ENCODE results near the gene CENPH.
A peak's percentile ranks its signal among the peaks of the same experiment; 100 is the strongest.
"Not testable (repeated sequence)": the region's sequence is repeated elsewhere in the genome, so short reads cannot be mapped to it uniquely, and the experiment has no call there.

CENPH gene

GRCh38 chr5:69211200-69211599 is 21.8 kb downstream of the CENPH start:
- DNase-seq: no peak

- DNase-seq: no peak
Observed at GRCh38 chr5:69212022-69212421, 22.6 kb downstream of the CENPH start.

- DNase-seq: no peak
Observed at GRCh38 chr5:69213513-69214215, 24.3 kb downstream of the CENPH start.

DNA sequence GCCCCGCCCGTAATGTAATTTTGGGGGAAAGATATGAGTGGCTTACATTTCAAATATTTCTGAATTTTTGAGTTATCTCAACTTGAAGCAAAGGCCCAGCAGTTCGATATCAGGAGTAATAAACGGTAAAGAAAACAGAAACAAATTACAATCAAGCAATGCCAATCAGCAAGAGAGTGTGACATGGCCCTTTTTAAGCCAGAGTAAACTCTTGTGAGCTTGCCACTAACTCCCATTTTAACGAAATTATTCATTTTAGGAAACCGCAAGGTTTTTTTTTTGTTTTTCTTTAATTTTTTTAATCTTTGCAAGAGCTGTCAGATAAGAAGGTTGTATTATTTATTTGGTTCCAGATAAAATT is 27.7 kb downstream of the CENPH start:
- no peak for DNase-seq

GRCh38 chr5:69217548-69218526 is 28.5 kb downstream of the CENPH start:
- DNase-seq: peak; percentile 94 to 96

GRCh38 chr5:69219939-69220338 is 30.6 kb downstream of the CENPH start:
- no peak for DNase-seq

DNA sequence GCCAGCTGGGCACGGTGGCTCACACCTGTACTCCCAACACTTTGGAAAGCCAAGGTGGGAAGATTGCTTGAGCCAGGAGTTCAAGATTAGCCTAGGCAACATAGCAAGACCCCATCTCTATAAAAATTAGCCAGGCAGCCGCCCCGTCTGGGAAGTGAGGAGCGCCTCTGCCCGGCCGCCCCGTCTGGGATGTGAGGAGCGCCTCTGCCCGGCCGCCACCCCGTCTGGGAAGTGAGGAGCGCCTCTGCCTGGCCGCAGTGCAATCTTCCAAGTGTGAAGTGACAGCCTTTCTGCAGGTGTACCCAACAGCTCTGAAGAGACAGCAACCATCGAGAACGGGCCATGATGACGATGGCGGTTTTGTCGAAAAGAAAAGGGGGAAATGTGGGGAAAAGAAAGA is 31.0 kb downstream of the CENPH start:
- not testable (repeated sequence) for DNase-seq

GRCh38 chr5:69220833-69221232 is 31.4 kb downstream of the CENPH start:
- not testable (repeated sequence) for DNase-seq

GRCh38 chr5:69224520-69224919 is 35.1 kb downstream of the CENPH start:
- DNase-seq: no peak

DNA sequence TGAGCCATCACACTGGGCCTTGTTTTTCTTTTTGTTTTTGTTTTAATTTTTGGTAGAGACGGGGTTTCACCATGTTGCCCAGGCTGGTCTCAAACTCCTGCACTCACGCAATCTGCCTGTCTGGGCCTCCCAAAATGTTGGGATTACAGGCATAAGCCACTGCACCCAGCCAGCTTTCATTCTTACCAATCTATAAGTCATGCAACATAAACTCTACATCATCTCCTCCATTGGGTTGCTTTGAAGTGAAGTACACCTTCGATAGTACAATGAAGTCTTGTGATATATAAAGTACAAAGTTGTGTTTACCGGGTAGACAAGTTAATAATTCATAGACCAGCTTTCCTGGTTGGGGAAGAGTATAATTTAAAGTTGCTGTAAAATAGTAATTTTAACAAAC is 36.5 kb downstream of the CENPH start:
- DNase-seq: no peak

- no peak for DNase-seq
Observed at GRCh38 chr5:69230181-69230580, 40.8 kb downstream of the CENPH start.

- DNase-seq: no peak
Observed at GRCh38 chr5:69231281-69231680, 41.9 kb downstream of the CENPH start.

DNA sequence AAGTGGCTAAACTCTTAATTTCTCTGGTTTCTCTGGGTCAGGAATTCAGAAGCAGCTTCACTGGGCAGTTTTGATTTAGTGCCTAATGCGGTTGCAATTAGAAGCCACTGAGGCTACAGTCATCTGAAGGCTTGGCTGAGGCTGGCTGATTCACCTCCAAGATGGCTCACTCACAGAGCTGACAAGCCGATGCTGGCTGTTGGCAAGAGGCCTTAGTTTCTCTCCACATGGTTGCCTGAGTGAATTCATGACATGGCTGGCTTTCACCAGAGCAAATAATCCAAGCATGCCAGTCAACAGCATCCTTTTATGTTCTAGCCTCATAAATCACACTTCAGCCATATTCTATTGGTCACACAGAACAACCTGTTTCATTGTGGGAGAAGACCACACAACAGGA is 42.5 kb downstream of the CENPH start:
- no peak for DNase-seq

DNA sequence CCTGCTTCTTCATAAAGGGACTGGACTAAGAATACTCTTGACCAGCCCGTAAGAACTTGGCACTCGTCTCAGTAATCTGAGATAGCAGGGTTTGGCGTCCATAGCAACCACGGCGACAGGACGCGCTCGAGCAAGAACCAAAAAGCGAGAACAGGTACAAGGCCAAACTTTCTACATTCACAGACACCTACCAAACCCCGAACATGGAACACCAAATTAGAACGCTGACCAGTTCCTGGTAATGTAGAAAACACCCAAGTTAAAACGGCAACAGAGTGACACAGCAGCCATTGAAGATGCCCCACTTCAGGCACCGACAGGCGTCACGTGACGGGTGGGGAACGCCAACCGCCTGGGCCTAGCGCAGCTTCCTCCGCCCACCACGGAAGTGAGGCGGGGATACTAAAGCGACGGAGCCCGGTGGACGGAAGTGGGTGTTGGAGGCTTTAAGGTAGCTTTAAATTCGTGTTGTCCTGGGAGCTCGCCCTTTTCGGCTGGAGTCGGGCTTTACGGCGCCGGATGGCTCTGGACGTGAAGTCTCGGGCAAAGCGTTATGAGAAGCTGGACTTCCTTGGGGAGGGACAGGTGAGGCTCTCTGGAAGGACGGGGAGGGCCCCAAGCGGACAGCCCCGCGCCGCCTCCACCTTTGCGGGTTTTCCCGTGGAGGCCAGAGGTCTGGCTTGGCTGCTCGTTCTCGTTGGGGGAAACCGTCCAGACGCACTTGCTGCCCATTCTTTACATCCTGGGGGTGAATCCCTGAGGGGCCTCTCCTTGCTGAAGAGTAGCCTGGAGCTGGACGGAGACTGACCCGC is 45.3 kb downstream of the CENPH start, which contains the start of gene CDK7:
CDK7 (plus strand) TSS at position 430 of the 812 bp plus-strand sequence; CDS start at position 520, 90 bp downstream.
- DNase-seq: peak; percentile 89 to 91

DNA sequence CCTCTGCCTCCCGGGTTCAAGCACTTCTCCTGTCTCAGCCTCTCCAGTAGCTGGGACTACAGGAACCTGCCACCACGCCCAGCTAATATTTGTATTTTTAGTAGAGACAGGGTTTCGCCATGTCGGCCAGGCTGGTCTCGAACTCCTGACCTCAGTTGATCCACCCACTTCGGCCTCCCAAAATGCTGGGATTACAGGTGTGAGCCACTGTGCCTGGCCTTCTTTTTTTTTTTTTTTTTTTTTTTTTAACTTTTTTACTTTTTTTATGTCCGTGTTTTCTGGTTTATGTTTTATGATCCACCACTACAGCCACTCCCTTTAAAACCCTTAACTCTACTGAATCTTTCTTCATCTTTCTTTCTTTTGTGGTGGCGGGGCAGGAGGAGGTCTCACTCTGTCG is 47.4 kb downstream of the CENPH start:
- DNase-seq: not testable (repeated sequence)

- no peak for DNase-seq
Observed at GRCh38 chr5:69237877-69238276, 48.5 kb downstream of the CENPH start.

DNA sequence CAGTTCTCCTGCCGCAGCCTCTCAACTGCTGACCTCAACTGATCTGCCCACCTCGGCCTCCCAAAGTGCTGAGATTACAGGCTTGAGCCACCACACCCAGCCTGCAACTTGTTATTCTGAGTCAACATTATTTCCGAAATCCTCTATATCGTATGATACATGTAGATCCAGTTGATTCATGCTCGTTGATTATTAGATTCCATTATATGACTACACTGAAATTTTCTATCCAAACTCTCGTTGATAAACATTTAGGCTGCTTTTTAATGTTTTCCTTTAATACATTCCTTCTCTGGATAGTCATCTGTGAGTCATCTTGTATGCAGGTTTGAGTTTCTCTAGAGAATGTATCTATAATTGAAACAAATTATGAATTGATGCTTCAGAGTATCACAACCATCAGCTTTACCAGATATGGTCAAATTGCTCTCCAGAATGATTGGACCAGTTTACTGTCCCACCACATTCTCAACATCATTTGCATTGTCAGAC is 49.4 kb downstream of the CENPH start:
- DNase-seq: no peak

- no peak for DNase-seq
Observed at GRCh38 chr5:69242215-69242927, 53.0 kb downstream of the CENPH start.

DNA sequence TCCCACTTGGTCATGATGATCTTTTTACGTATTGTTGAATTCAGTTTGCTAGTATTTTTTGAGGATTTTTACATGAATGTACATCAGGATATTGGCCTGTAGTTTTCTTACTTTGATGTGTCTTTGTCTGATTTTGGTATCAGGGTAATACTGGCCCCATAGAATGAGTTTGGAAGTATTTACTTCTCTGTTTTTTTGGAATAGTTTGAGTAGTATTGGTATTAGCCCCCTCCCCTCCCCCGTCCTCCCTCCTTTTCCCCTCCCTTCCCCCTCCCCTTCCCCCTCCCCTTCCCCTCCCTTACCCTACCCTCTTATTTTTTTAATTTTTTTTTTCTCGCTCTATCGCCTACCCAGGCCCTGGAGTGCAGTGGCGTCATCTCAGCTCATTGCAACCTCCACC is 55.6 kb downstream of the CENPH start:
- no peak for DNase-seq

DNA sequence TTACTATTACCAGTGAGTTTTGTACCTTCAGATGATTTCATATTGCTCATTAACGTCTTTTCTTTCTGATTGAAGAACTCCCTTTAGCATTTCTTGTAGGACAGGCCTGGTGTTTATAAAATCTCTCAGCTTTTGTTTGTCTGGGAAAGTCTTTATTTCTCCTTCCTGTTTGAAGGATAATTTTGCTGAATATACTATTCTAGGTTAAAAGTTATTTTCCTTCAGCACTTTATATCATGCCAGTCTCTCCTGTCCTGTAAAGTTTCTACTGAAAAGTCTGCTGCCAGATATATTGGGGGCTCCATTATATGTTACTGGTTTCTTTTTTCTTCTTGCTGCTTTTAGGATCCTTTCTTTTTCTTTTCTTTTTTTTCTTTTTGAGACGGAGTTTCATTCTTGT is 58.6 kb downstream of the CENPH start:
- DNase-seq: no peak

- DNase-seq: no peak
Observed at GRCh38 chr5:69250593-69250992, 61.2 kb downstream of the CENPH start.

GRCh38 chr5:69252437-69252836 is 63.1 kb downstream of the CENPH start:
- no peak for DNase-seq

Measured in CD4-positive, alpha-beta T cell treated with Interleukin-4 for 1 hour (primary cell).